Central memory CD8-positive, alpha-beta T cell (primary cell): ENCODE measurements around the gene ZBTB16.

Experiments
- ATAC-seq: fragments of 150-1000 bp; cut with Tn5 transposase; replicated peaks from 2 replicates; pipeline ENCODE4 v1.10.0; 2022; ENCODE audit warnings: mild to moderate bottlenecking, moderate FRiP score, moderate number of reproducible peaks; ENCODE audit not compliant: poor library complexity, severe bottlenecking; ENCODE audit errors: extremely low read depth
- DNase-seq, 2 donors: peaks; one replicate each; pipeline ENCODE4 v3.0.0; 2021; ENCODE audit warnings: low spot score in 2 of 2
- H3K27ac Mint-ChIP-seq: one replicate; pipeline ENCODE4 v1.8.0; 2022; ENCODE audit warnings: low read depth, mild to moderate bottlenecking, moderate library complexity, mixed read lengths
- H3K27me3 Mint-ChIP-seq: one replicate; pipeline ENCODE4 v1.8.0; 2022; ENCODE audit warnings: mixed read lengths
- H3K36me3 Mint-ChIP-seq: one replicate; pipeline ENCODE4 v1.8.0; 2022; ENCODE audit warnings: mild to moderate bottlenecking, moderate library complexity, mixed read lengths; ENCODE audit not compliant: insufficient read depth
- H3K4me1 Mint-ChIP-seq: one replicate; pipeline ENCODE4 v1.8.0; 2022; ENCODE audit warnings: mixed read lengths
- H3K4me3 Mint-ChIP-seq: one replicate; pipeline ENCODE4 v1.8.0; 2022; ENCODE audit warnings: mild to moderate bottlenecking, moderate library complexity, mixed read lengths
- H3K9me3 Mint-ChIP-seq: one replicate; pipeline ENCODE4 v1.8.0; 2022; ENCODE audit warnings: mixed read lengths

ZBTB16 gene

GRCh38 chr11:114169321-114169749 lies 109.8 kb downstream of the ZBTB16 start:
- ATAC-seq (no peak), DNase-seq (no peak)
- H3K4me3 Mint-ChIP-seq = peak overlapping the region; percentile 36
- H3K36me3 Mint-ChIP-seq = no peaks in the 10 kb centered on the region
- no peaks in the 10 kb centered on the region for H3K27me3 Mint-ChIP-seq
- H3K9me3 Mint-ChIP-seq = no peaks in the 10 kb centered on the region
- peaks cover 84% of the 10 kb centered on the region for H3K4me1 Mint-ChIP-seq
- H3K27ac Mint-ChIP-seq = no peak overlapping the region

DNA sequence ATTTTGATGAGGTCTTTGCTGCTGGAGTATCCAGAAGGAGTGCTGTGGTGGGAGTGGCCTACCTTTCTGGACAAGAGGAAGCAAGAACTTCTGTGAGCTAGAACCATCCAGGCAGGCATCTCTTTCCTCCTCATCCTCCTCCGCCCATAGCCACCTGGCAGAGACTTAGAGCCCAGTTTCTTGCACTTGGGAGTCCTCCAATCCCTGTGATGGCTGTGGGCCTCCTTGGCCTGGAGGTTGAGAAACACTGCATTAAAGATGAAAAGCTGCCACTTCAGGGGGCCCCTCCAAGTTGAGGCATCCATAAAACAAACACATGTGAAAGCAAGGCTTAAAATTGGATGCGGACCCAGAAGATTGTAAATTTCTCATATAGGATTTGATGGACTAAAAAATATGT lies 110.3 kb downstream of the ZBTB16 start:
- DNase-seq (no peak), ATAC-seq (no peak)
- Mint-ChIP-seq H3K27ac (no peak overlapping the region), H3K4me1 (peaks cover 85% of the 10 kb centered on the region), H3K4me3 (no peak overlapping the region), H3K36me3 (no peaks in the 10 kb centered on the region), H3K27me3 (no peaks in the 10 kb centered on the region), H3K9me3 (no peaks in the 10 kb centered on the region)

DNA sequence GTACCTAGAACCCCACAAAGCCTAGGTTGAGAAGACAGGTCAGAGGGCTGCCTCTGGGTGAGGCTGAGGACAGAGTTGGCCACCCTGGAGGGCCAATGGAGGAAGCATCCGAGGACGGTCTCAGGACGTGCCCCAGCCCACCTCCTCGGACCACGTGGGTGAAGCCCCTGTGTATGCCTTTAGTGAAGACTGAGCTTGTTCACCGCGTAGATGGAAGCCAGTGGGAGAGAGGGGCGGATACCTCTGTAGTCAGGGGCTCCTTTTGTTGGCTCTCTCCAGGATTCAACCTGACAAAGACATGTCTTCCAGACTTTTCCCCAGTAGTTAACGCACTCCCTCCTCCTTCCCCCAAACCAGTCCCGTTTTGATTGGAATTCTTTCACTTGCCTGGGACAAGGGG lies 110.7 kb downstream of the ZBTB16 start:
- no peak for ATAC-seq
- H3K27me3 Mint-ChIP-seq = no peaks in the 10 kb centered on the region
- H3K4me1 Mint-ChIP-seq = peaks cover 81% of the 10 kb centered on the region
- DNase-seq = no peak
- no peaks in the 10 kb centered on the region for H3K36me3 Mint-ChIP-seq
- no peak overlapping the region for H3K27ac Mint-ChIP-seq
- no peaks in the 10 kb centered on the region for H3K9me3 Mint-ChIP-seq
- no peak overlapping the region for H3K4me3 Mint-ChIP-seq

- DNase-seq (no peak), ATAC-seq (no peak)
- no peak overlapping the region for H3K4me3 Mint-ChIP-seq
- H3K27ac Mint-ChIP-seq = no peak overlapping the region
- H3K9me3 Mint-ChIP-seq = no peaks in the 10 kb centered on the region
- H3K4me1 Mint-ChIP-seq = peaks cover 76% of the 10 kb centered on the region
- no peaks in the 10 kb centered on the region for H3K27me3 Mint-ChIP-seq
- H3K36me3 Mint-ChIP-seq = no peaks in the 10 kb centered on the region
These were observed 111.9 kb downstream of the ZBTB16 start for GRCh38 chr11:114171257-114172054.

DNA sequence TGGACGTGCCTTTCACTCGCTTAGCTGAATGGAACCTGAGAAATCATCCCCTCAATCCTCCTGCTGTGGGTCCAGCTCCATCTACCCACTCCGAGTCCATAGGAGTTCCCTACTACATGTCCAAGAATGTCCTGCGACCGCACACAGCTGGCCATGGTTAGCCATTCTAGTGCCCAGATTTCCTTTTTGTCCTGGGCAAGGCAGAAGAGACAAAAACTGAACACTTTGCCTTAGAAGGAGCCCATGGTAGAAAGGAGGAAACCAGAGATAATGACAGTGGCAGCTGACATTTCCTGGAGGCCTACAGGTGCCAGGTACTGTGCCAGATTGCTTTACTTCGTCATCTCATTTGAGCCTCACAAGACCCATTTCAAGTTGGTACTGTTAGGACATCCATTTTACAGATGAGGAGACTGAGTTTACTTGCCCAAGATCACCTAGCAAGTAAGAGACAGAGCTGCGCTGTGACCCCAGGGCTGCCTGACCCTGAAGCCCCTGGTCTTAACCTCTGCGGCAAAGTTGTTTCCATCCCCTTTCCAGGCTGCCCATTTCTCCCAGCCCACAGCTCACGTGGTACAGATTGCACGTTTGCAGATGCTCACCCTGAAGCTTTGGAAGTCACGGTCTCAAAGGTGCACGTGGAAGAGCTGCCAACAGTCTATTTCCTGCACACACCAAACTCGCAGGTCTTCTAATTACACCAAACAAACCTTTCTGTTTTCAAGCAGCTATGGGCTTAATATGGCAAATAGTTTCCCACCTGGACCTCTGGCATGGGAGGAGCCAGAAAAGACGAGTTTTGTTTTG lies 112.7 kb downstream of the ZBTB16 start:
- Mint-ChIP-seq H3K9me3 (no peaks in the 10 kb centered on the region), H3K4me1 (peaks cover 69% of the 10 kb centered on the region), H3K27me3 (no peaks in the 10 kb centered on the region), H3K27ac (peak overlapping the region; percentile 30), H3K36me3 (peaks cover 2% of the 10 kb centered on the region), H3K4me3 (peak overlapping the region; percentile 47)
- peak; percentile 38 for ATAC-seq
- no peak for DNase-seq

GRCh38 chr11:114172871-114173444 lies 113.4 kb downstream of the ZBTB16 start:
- Mint-ChIP-seq H3K27ac (peak overlapping the region; percentile 30), H3K27me3 (no peaks in the 10 kb centered on the region), H3K9me3 (no peaks in the 10 kb centered on the region), H3K4me1 (peaks cover 62% of the 10 kb centered on the region), H3K36me3 (peaks cover 2% of the 10 kb centered on the region), H3K4me3 (peak overlapping the region; percentile 47)
- ATAC-seq = peak; percentile 79
- DNase-seq = no peak

DNA sequence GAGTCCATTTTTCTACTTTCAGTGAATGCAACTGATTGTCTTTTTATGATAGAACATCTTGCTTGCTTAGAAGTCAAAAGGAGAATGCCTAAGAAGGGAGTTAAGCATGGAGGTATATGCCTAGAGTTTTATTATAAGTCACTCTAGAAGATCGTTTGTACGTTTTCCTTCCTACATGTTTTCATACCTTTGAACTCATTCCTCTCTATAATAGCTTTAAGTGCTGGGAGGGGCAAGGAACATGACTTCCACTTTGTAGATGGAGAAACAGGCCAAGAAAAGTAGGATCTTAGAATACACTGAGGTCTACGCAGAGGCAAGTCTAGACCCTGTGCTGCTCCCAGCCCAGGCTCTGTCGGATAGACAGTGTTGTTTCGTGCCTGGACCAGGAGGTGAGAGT lies 114.3 kb downstream of the ZBTB16 start:
- no peak for ATAC-seq
- DNase-seq = no peak
- Mint-ChIP-seq H3K9me3 (no peaks in the 10 kb centered on the region), H3K27me3 (no peaks in the 10 kb centered on the region), H3K27ac (no peak overlapping the region), H3K4me3 (no peak overlapping the region), H3K4me1 (peaks cover 55% of the 10 kb centered on the region), H3K36me3 (peaks cover 2% of the 10 kb centered on the region)

- peaks cover 2% of the 10 kb centered on the region for H3K36me3 Mint-ChIP-seq
- H3K27me3 Mint-ChIP-seq = no peaks in the 10 kb centered on the region
- H3K27ac Mint-ChIP-seq = peak overlapping the region; percentile 49
- DNase-seq (no peak), ATAC-seq (no peak)
- H3K4me1 Mint-ChIP-seq = peaks cover 55% of the 10 kb centered on the region
- no peaks in the 10 kb centered on the region for H3K9me3 Mint-ChIP-seq
- H3K4me3 Mint-ChIP-seq = no peak overlapping the region
These were observed 115.4 kb downstream of the ZBTB16 start for GRCh38 chr11:114174712-114175495.

GRCh38 chr11:114175706-114176105 lies 116.2 kb downstream of the ZBTB16 start:
- Mint-ChIP-seq H3K27ac (peak overlapping the region; percentile 49), H3K27me3 (no peaks in the 10 kb centered on the region), H3K4me3 (no peak overlapping the region), H3K4me1 (peaks cover 60% of the 10 kb centered on the region), H3K9me3 (no peaks in the 10 kb centered on the region), H3K36me3 (peaks cover 2% of the 10 kb centered on the region)
- DNase-seq (no peak), ATAC-seq (no peak)

GRCh38 chr11:114176321-114176720 lies 116.8 kb downstream of the ZBTB16 start:
- Mint-ChIP-seq H3K36me3 (peaks cover 2% of the 10 kb centered on the region), H3K27me3 (no peaks in the 10 kb centered on the region), H3K27ac (no peak overlapping the region), H3K4me3 (no peak overlapping the region), H3K4me1 (peaks cover 61% of the 10 kb centered on the region), H3K9me3 (no peaks in the 10 kb centered on the region)
- DNase-seq (no peak), ATAC-seq (no peak)

DNA sequence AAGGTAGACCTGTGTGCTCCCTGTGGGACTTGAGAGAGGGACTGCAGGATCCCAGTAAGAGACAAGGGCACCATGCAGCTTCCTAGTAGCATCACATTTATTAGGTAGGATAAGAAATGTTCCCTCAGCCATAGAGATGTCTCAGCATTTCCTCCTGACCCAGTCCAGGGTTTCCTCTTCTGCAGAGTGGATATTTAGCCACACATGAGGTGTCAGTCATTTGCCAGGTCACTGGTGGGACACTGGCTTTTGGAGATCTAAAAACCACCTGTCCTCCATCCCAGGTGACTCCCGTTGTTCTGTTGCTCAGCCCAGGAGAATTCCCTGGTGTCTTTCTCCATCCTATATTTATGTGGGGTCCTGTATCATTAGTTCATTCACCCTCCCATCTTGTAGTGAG lies 119.1 kb downstream of the ZBTB16 start:
- no peak overlapping the region for H3K27ac Mint-ChIP-seq
- H3K4me1 Mint-ChIP-seq = peaks cover 60% of the 10 kb centered on the region
- no peaks in the 10 kb centered on the region for H3K9me3 Mint-ChIP-seq
- no peak overlapping the region for H3K4me3 Mint-ChIP-seq
- peaks cover 4% of the 10 kb centered on the region for H3K36me3 Mint-ChIP-seq
- DNase-seq (no peak), ATAC-seq (no peak)
- H3K27me3 Mint-ChIP-seq = no peaks in the 10 kb centered on the region

GRCh38 chr11:114179234-114179941 lies 119.9 kb downstream of the ZBTB16 start:
- ATAC-seq (no peak), DNase-seq (no peak)
- H3K4me1 Mint-ChIP-seq = peaks cover 54% of the 10 kb centered on the region
- no peaks in the 10 kb centered on the region for H3K27me3 Mint-ChIP-seq
- peaks cover 4% of the 10 kb centered on the region for H3K36me3 Mint-ChIP-seq
- H3K27ac Mint-ChIP-seq = no peak overlapping the region
- H3K9me3 Mint-ChIP-seq = no peaks in the 10 kb centered on the region
- no peak overlapping the region for H3K4me3 Mint-ChIP-seq
